ENCODE data around the gene C1GALT1. TPM values are rescaled to one million over a fixed set of nuclear protein-coding genes. Genes with fewer than 3 reads are reported as not detected.

The C1GALT1 gene
- total RNA-seq, 1 experiment from 2014 or later: 106 TPM

DNA sequence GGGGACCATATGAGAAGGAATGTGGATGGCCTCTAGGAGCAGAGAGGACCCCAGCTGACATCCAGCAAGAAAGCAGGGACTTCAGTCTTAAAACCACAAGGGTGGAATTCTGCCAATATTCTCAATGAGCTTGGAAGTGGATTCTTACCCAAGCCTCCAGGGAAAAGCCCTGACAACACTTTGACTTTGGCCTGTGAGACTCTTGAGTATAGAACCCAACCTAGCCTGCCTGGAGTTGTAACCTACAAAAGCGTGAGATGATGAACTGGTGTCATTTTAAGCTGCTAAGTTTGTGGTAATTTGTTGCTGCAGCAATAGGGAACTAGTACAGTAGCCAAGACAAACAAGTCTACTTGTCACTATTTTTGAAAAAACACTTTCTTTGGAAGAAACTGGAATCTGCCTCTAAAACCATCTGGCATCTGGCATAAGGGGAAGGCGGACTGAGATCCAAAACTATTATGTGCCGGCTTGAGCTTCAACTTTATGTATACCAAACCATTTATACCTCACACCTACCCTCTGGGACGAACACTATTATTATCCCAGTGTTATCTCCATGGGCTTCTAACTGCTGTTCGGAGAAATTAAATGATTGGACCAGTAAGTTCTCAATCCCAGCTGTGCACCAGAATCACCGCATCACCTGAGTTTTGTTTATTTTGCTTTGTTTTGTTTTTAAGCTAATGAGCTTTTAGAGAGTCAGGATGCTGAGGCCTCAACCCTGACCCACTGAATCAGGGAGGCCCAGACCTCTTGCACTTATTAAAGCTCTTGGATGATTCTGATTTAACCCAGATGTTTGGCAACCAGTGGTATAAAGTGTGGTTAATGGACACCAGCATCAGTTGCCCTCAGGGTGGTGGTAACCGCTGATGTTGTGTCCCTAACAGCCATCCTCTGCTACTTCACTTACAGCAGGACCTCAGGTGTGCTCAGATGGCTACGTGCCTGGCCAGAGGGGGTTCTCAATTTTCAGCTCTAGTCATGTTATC lies 83.0 kb downstream of the C1GALT1 start:
- DNase-seq (ENCODE audit: low spot score) (no peak), ATAC-seq (no peak; the same call in 1 of the 2 replicates)
- no peak for TF ChIP-seq ESRRA (CRISPR knock-in tag; IDR thresholded peaks at IDR 0.05; ENCODE audit: borderline replicate concordance)
- no peak for TF ChIP-seq IRF2 (CRISPR knock-in tag; IDR thresholded peaks at IDR 0.05; ENCODE audit: borderline replicate concordance, low read depth)
- no peak for TF ChIP-seq ETV6 (CRISPR knock-in tag; IDR thresholded peaks at IDR 0.05)
- no peak for TF ChIP-seq USF1 (CRISPR knock-in tag; IDR thresholded peaks at IDR 0.05)
- TF ChIP-seq, protein P1, sequence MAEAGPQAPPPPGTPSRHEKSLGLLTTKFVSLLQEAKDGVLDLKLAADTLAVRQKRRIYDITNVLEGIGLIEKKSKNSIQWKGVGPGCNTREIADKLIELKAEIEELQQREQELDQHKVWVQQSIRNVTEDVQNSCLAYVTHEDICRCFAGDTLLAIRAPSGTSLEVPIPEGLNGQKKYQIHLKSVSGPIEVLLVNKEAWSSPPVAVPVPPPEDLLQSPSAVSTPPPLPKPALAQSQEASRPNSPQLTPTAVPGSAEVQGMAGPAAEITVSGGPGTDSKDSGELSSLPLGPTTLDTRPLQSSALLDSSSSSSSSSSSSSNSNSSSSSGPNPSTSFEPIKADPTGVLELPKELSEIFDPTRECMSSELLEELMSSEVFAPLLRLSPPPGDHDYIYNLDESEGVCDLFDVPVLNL (CRISPR knock-in tag; IDR thresholded peaks at IDR 0.05; ENCODE audit: borderline replicate concordance, low read depth): no peak
- no peak for TF ChIP-seq PRRX2 (CRISPR knock-in tag; IDR thresholded peaks at IDR 0.05)
- TF ChIP-seq NFATC4 (CRISPR knock-in tag; IDR thresholded peaks at IDR 0.05): no peak
- no peak for TF ChIP-seq SP1 (CRISPR knock-in tag; conservative IDR thresholded peaks at IDR 0.05)
- ChIA-PET CTCF (interaction anchor here (1.3 kb wide), 1 partner anchor 88 kb away, joined by 3 read pairs; no protein-coding TSS in a partner anchor), POLR2A (interaction anchor here (0.6 kb wide), 1 partner anchor 55 kb away, joined by 3 read pairs; no protein-coding TSS in a partner anchor)
- H3K9me3 Mint-ChIP-seq: peaks cover 21% of the 10 kb centered on the region
- no peak overlapping the region for H3K4me3 Mint-ChIP-seq
- peaks cover 19% of the 10 kb centered on the region for H3K4me1 Mint-ChIP-seq
- H3K27me3 Mint-ChIP-seq (ENCODE audit: low read depth): no peaks in the 10 kb centered on the region
- no peak overlapping the region for H3K27ac Mint-ChIP-seq
- peaks cover 7% of the 10 kb centered on the region for H3K36me3 Mint-ChIP-seq

- ATAC-seq: no peak
- DNase-seq (ENCODE audit: low spot score): no peak
- Mint-ChIP-seq H3K4me3 (no peak overlapping the region), H3K27me3 (ENCODE audit: low read depth) (no peaks in the 10 kb centered on the region), H3K9me3 (peaks cover 18% of the 10 kb centered on the region), H3K36me3 (peaks cover 5% of the 10 kb centered on the region), H3K4me1 (peaks cover 15% of the 10 kb centered on the region), H3K27ac (no peak overlapping the region)
- TF ChIP-seq E2F5 (CRISPR knock-in tag; IDR thresholded peaks at IDR 0.05) (no peak), ZNF423 (CRISPR knock-in tag; IDR thresholded peaks at IDR 0.05) (no peak), ZSCAN18 (CRISPR knock-in tag; IDR thresholded peaks at IDR 0.05) (no peak), NFYB (CRISPR knock-in tag; conservative IDR thresholded peaks at IDR 0.05; ENCODE audit: low read depth) (no peak), SMAD3 (CRISPR knock-in tag; IDR thresholded peaks at IDR 0.05; ENCODE audit: borderline replicate concordance) (no peak), ETV6 (CRISPR knock-in tag; IDR thresholded peaks at IDR 0.05) (no peak), GABPB1 (CRISPR knock-in tag; IDR thresholded peaks at IDR 0.05) (no peak), IRF1 (CRISPR knock-in tag; IDR thresholded peaks at IDR 0.05) (no peak), ZNF396 (CRISPR knock-in tag; IDR thresholded peaks at IDR 0.05; ENCODE audit: borderline replicate concordance) (no peak), ZNF121 (CRISPR knock-in tag; IDR thresholded peaks at IDR 0.05) (no peak), SOX15 (CRISPR knock-in tag; IDR thresholded peaks at IDR 0.05) (no peak), ESRRA (CRISPR knock-in tag; IDR thresholded peaks at IDR 0.05; ENCODE audit: borderline replicate concordance) (no peak), ZNF219 (CRISPR knock-in tag; IDR thresholded peaks at IDR 0.05; ENCODE audit: borderline replicate concordance) (no peak)
- TF ChIP-seq, protein P2, sequence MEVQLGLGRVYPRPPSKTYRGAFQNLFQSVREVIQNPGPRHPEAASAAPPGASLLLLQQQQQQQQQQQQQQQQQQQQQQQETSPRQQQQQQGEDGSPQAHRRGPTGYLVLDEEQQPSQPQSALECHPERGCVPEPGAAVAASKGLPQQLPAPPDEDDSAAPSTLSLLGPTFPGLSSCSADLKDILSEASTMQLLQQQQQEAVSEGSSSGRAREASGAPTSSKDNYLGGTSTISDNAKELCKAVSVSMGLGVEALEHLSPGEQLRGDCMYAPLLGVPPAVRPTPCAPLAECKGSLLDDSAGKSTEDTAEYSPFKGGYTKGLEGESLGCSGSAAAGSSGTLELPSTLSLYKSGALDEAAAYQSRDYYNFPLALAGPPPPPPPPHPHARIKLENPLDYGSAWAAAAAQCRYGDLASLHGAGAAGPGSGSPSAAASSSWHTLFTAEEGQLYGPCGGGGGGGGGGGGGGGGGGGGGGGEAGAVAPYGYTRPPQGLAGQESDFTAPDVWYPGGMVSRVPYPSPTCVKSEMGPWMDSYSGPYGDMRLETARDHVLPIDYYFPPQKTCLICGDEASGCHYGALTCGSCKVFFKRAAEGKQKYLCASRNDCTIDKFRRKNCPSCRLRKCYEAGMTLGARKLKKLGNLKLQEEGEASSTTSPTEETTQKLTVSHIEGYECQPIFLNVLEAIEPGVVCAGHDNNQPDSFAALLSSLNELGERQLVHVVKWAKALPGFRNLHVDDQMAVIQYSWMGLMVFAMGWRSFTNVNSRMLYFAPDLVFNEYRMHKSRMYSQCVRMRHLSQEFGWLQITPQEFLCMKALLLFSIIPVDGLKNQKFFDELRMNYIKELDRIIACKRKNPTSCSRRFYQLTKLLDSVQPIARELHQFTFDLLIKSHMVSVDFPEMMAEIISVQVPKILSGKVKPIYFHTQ (CRISPR knock-in tag; IDR thresholded peaks at IDR 0.05): no peak
- TF ChIP-seq, protein P3, sequence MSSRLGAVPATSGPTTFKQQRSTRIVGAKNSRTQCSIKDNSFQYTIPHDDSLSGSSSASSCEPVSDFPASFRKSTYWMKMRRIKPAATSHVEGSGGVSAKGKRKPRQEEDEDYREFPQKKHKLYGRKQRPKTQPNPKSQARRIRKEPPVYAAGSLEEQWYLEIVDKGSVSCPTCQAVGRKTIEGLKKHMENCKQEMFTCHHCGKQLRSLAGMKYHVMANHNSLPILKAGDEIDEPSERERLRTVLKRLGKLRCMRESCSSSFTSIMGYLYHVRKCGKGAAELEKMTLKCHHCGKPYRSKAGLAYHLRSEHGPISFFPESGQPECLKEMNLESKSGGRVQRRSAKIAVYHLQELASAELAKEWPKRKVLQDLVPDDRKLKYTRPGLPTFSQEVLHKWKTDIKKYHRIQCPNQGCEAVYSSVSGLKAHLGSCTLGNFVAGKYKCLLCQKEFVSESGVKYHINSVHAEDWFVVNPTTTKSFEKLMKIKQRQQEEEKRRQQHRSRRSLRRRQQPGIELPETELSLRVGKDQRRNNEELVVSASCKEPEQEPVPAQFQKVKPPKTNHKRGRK (CRISPR knock-in tag; IDR thresholded peaks at IDR 0.05; ENCODE audit: borderline replicate concordance): no peak
- TF ChIP-seq, protein P4, sequence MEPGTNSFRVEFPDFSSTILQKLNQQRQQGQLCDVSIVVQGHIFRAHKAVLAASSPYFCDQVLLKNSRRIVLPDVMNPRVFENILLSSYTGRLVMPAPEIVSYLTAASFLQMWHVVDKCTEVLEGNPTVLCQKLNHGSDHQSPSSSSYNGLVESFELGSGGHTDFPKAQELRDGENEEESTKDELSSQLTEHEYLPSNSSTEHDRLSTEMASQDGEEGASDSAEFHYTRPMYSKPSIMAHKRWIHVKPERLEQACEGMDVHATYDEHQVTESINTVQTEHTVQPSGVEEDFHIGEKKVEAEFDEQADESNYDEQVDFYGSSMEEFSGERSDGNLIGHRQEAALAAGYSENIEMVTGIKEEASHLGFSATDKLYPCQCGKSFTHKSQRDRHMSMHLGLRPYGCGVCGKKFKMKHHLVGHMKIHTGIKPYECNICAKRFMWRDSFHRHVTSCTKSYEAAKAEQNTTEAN (CRISPR knock-in tag; IDR thresholded peaks at IDR 0.05): no peak
- CTCF ChIA-PET: no interaction called here
- POLR2A ChIA-PET: no interaction called here
Measured at GRCh38 chr7:7266257-7266881, 84.0 kb downstream of the C1GALT1 start.

Measured in WTC11 (cell line).